HG03039 (cell line): ENCODE data around the gene SF1.

ENCODE experiments used
- ATAC-seq: cut with Tn5 transposase; IDR thresholded peaks from one replicate; pipeline ENCODE4 v1.9.1; 2021; ENCODE audit warnings: mild to moderate bottlenecking, moderate library complexity; ENCODE audit not compliant: unreplicated experiment

The SF1 gene

GRCh38 chr11:64728757-64729365 lies 49.5 kb downstream of the SF1 start:
- no peak for ATAC-seq

- no peak for ATAC-seq
Observed at GRCh38 chr11:64726867-64727530, 51.3 kb downstream of the SF1 start.

DNA sequence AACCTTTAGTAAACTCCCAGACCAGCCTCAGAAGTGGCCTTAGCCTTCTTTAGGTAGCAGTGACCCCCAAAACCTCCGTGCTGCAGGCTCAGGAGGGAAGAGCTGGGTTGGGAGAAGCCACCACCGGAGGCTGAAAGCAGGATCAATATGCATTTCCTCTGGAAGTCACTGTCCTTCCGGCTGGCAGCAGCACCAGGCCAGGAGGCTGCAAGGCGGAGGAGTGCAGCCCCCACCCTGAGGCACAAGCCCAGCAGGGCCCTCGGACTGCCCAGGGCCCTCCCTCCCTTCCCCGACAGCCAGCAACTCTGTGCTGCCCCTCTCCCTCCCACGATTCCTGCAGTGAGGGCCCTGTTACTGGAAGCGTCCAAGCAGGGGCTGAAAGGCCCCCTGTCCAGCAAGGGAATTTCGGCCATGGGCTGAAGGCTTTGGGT lies 52.1 kb downstream of the SF1 start:
- ATAC-seq: no peak

- no peak for ATAC-seq
Observed at GRCh38 chr11:64724863-64725532, 53.3 kb downstream of the SF1 start.

- ATAC-seq: no peak
Observed at GRCh38 chr11:64723907-64724862, 54.2 kb downstream of the SF1 start.

- ATAC-seq: peak; percentile 54
Observed at GRCh38 chr11:64723117-64723906, 55.0 kb downstream of the SF1 start, which contains the start of gene NRXN2. Gene NRXN2 (minus strand): TSS chr11:64723197. CDS start chr11:64713699, 9,498 bp downstream.

GRCh38 chr11:64722141-64723065 lies 55.9 kb downstream of the SF1 start:
- ATAC-seq: no peak

DNA sequence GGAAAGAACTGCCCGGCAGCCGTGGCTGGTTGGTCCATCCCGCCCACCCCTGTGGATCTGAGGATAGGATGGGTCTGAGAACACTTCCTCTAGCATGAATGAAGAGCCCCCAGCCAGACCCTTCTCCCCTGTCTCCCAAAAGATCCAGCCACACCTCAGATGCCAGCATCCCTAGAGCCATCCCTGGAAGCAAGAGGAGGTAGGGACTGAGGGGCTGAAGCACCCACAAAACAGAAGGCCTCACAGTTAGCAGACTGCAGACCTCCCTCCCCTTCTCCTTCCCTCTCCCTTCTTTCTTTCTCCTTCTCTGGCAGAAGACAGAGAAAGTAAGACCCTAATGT lies 57.0 kb downstream of the SF1 start:
- ATAC-seq: no peak

DNA sequence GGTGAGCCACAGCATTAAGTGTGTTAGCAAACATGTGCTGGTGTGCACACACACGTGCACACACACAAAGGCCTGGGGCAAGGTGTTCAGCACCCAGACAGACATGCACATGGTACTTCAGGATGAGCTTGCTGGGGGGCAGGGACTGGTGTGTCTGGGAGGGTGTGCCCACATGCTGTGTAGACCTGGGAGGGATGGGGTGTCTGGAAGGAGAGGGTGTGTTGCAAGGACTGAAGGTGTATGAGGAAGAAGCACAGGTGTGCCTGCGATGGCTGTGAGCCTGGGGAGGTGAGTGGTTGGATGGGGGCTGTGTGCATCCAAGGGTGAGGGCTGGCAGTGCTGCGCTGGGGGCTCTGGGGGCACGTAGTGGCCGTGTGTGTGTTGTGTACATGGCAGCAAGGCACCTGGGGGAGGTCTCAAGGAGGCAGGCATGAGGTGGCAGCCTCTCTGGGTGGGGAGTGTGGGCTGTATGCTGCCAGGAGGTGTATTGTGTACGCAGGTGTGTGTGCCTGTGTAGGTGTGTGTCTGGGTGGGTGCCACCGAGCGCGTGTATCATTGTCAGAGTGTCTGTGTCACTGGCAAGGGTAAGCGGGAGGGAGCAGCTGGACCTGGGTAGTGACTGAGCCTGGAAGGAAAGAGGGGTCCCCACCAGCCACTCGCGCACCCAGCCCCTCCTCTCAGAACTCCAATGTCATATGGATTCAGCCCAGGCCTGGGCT lies 57.5 kb downstream of the SF1 start:
- ATAC-seq: no peak

- no peak for ATAC-seq
Observed at GRCh38 chr11:64720167-64720566, 58.2 kb downstream of the SF1 start.

GRCh38 chr11:64719406-64719805 lies 58.9 kb downstream of the SF1 start:
- no peak for ATAC-seq

GRCh38 chr11:64718780-64719124 lies 59.6 kb downstream of the SF1 start:
- ATAC-seq: no peak

DNA sequence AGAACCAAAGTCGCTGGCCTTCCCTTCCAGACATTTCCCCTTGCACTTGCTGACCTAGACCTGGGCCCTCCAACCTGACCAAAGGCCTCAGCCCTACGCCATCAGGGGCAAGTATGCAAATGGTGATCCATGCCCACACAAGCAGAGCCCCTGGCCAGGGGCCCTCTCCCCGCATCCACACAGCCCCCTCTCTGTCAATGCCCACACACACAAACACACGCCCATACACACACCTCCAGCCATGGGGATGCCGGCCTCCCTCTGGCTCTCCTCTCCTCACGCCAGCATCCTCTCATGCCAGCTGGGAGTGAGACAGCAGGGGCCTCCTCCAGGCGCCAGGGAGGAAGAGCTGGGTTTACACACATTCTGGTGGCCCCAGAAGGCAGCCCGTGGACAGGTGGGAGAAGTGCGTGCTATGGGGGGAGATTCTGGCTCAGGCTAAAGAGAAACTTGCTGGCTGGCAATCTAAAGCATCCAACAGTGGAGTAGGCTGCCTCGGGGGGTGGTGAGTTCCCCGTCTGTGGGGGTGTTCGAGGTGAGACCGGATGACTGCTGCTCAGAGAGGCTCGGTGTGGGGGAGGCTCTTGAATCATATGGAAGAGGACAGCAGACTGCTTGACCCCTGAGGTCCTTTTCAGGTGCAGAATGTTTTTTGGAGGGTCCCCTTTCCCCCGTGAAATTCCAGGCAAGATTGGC lies 60.1 kb downstream of the SF1 start:
- ATAC-seq: no peak

GRCh38 chr11:64717268-64717578 lies 61.1 kb downstream of the SF1 start:
- no peak for ATAC-seq

DNA sequence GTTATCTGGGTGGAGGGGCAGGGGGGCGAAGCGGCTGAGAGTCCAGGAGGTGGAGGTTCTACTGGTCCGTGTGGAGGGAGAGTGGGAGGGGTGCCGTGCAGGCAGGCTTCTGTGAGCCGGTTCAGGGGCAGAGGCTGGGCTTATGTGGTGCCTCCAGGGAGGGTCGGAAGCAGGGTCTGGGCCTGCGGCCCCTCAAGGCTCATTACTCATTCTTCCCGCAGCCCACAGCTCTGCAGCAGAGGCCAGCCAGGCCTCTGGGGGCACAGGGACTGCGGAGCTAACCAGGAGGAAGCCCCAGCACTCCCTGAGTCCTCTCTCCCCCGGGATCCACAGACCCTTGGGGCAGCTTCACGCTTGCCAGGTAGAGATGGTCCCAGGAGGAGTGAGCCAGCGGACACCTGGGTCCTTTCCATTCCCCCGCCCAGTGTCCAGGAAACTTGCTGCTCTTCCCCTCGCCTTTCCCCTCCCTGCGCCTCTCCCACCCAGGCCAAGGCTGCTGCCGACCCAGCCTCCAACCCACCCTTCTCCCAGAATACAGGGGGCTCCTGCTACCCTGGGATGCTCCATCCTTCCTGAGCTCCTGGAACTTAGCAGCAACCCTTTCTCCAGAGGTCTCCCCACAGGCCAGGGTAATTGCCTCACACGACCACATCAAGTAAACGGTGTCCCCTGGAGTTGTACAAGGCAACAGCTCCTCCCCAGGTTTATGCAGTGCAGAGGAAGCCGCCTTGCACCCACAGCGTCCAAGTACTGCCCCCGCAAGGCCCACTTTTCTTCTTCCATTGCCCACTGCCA lies 61.7 kb downstream of the SF1 start:
- no peak for ATAC-seq

DNA sequence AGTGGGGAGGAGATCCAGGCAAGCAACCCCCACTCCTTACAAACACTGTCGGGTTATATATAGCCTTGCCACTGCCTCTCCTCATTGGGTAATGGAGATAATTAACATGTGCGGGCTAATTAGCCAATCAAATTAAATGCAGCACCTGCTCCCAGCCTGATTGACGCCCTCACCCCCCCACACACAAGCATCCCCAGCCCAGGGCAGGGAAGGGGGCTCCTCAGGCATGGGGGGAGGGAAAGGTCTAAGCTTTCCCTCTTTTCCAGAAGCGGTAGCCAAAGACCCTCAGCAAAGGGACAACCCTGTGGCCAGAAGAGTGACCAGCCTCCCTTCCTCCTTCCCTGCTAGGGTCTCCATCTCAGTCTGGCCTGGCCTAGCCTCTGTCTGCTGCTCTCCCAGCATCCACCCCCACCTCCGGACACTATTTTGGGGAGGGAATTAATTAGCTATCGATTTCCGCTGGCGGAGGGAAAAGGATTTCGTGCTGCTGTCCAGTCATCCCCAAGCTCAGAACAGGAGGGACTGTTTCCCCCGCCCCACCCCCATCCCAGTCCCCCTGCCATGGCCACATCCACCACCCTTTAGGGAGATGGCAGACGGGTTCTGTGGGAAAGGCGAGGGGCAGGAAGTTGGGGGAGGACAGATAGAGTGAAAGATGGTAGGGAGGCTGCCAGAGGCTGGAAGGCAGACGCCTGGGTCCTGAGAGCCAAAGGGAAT lies 62.4 kb downstream of the SF1 start:
- no peak for ATAC-seq

- no peak for ATAC-seq
Observed at GRCh38 chr11:64715110-64715509, 63.2 kb downstream of the SF1 start.
